ENCODE measurements around the gene CPED1.

The CPED1 gene

GRCh38 chr7:120988591-120989256, at the start of gene CPED1:
Gene CPED1, plus strand, starts transcription at chr7:120988711. Its CDS starts 911 bp downstream, at chr7:120989622.
- DNase-seq (ENCODE audit: low spot score) = peak; percentile 72

- DNase-seq (ENCODE audit: low spot score) = no peak
Measured at GRCh38 chr7:120939345-120939744, 49.2 kb upstream of the CPED1 start.

GRCh38 chr7:120941064-120941463, 47.4 kb upstream of the CPED1 start:
- DNase-seq (ENCODE audit: low spot score) = peak; percentile 52

GRCh38 chr7:120941856-120942255, 46.7 kb upstream of the CPED1 start:
- DNase-seq (ENCODE audit: low spot score) = no peak

GRCh38 chr7:120942861-120943260, 45.6 kb upstream of the CPED1 start:
- DNase-seq (ENCODE audit: low spot score) = no peak

- no peak for DNase-seq (ENCODE audit: low spot score)
Measured at GRCh38 chr7:120944826-120945562, 43.5 kb upstream of the CPED1 start.

- no peak for DNase-seq (ENCODE audit: low spot score)
Measured at GRCh38 chr7:120947980-120948379, 40.5 kb upstream of the CPED1 start.

- DNase-seq (ENCODE audit: low spot score) = no peak
Measured at GRCh38 chr7:120949393-120949911, 39.1 kb upstream of the CPED1 start.

GRCh38 chr7:120949998-120950538, 38.4 kb upstream of the CPED1 start:
- DNase-seq (ENCODE audit: low spot score) = no peak

GRCh38 chr7:120950539-120951308, 37.8 kb upstream of the CPED1 start, which contains the start of gene ING3:
Gene ING3, plus strand, starts transcription at chr7:120950777. Its CDS starts 120 bp downstream, at chr7:120950897.
- peak; percentile 100 for DNase-seq (ENCODE audit: low spot score)

GRCh38 chr7:120951309-120951699, 37.2 kb upstream of the CPED1 start:
- no peak for DNase-seq (ENCODE audit: low spot score)

- peak; percentile 49 for DNase-seq (ENCODE audit: low spot score)
Measured at GRCh38 chr7:120951826-120952225, 36.7 kb upstream of the CPED1 start.

GRCh38 chr7:120955577-120956149, 32.8 kb upstream of the CPED1 start:
- DNase-seq (ENCODE audit: low spot score) = no peak

GRCh38 chr7:120959929-120960484, 28.5 kb upstream of the CPED1 start:
- no peak for DNase-seq (ENCODE audit: low spot score)

GRCh38 chr7:120960714-120961113, 27.8 kb upstream of the CPED1 start:
- DNase-seq (ENCODE audit: low spot score) = no peak

GRCh38 chr7:120961638-120962173, 26.8 kb upstream of the CPED1 start:
- no peak for DNase-seq (ENCODE audit: low spot score)

- DNase-seq (ENCODE audit: low spot score) = no peak
Measured at GRCh38 chr7:120964088-120964487, 24.4 kb upstream of the CPED1 start.

- no peak for DNase-seq (ENCODE audit: low spot score)
Measured at GRCh38 chr7:120966961-120967360, 21.6 kb upstream of the CPED1 start.

GRCh38 chr7:120973849-120974248, 14.7 kb upstream of the CPED1 start:
- no peak for DNase-seq (ENCODE audit: low spot score)

- DNase-seq (ENCODE audit: low spot score) = no peak
Measured at GRCh38 chr7:120979765-120980499, 8.6 kb upstream of the CPED1 start.

- DNase-seq (ENCODE audit: low spot score) = no peak
Measured at GRCh38 chr7:120981117-120981516, 7.4 kb upstream of the CPED1 start.
